Chondrocyte (in vitro differentiated cells): Measurements from ENCODE around the gene ABHD11. TPM values are rescaled to one million over a fixed set of nuclear protein-coding genes. Genes with fewer than 3 reads are reported as not detected.

ENCODE experiments used
- DNase-seq: peaks from one replicate; pipeline ENCODE4 v3.0.0; 2021; ENCODE audit warnings: mixed read lengths, low spot score
- H3K27ac Mint-ChIP-seq: one replicate; pipeline ENCODE4 v1.8.0; 2021; ENCODE audit warnings: mild to moderate bottlenecking, moderate library complexity, mixed read lengths; ENCODE audit not compliant: unreplicated experiment
- H3K27me3 Mint-ChIP-seq: 2 replicates; pipeline ENCODE4 v1.8.0; 2021; ENCODE audit warnings: low read depth, mixed read lengths
- H3K36me3 Mint-ChIP-seq: 2 replicates; pipeline ENCODE4 v1.8.0; 2021; ENCODE audit warnings: low read depth, mixed read lengths
- H3K4me1 Mint-ChIP-seq: 2 replicates; pipeline ENCODE4 v1.8.0; 2021; ENCODE audit warnings: low read depth, mild to moderate bottlenecking, mixed read lengths
- H3K4me3 Mint-ChIP-seq: one replicate; pipeline ENCODE4 v1.8.0; 2021; ENCODE audit warnings: mild to moderate bottlenecking, moderate library complexity, mixed read lengths; ENCODE audit not compliant: unreplicated experiment
- H3K9me3 Mint-ChIP-seq: 2 replicates; pipeline ENCODE4 v1.8.0; 2021; ENCODE audit warnings: low read depth, mixed read lengths
- total RNA-seq: library from RNA; stranded (reverse); gene quantifications from 3 replicates; pipeline ENCODE4 v1.2.1, GENCODE V29; 2021
- TF ChIP-seq, protein P1 (sequence below): fragments of 200-600 bp; sonication (generic); IDR thresholded peaks from 2 replicates; pipeline ENCODE4 v1.5.0; 2021; ENCODE audit warnings: antibody characterized with exemption, mild to moderate bottlenecking, moderate library complexity

The ABHD11 gene
- total RNA-seq, 1 donor from 2014 or later: 11.2 TPM

GRCh38 chr7:73769481-73770001 is 30.9 kb upstream of the ABHD11 start:
- no peaks in the 10 kb centered on the region for H3K9me3 Mint-ChIP-seq
- H3K36me3 Mint-ChIP-seq: no peaks in the 10 kb centered on the region
- H3K4me3 Mint-ChIP-seq: peak overlapping the region; percentile 45
- H3K27me3 Mint-ChIP-seq: peaks cover 4% of the 10 kb centered on the region
- peak; percentile 92 for DNase-seq
- no peaks in the 10 kb centered on the region for H3K4me1 Mint-ChIP-seq
- TF ChIP-seq, protein P1, sequence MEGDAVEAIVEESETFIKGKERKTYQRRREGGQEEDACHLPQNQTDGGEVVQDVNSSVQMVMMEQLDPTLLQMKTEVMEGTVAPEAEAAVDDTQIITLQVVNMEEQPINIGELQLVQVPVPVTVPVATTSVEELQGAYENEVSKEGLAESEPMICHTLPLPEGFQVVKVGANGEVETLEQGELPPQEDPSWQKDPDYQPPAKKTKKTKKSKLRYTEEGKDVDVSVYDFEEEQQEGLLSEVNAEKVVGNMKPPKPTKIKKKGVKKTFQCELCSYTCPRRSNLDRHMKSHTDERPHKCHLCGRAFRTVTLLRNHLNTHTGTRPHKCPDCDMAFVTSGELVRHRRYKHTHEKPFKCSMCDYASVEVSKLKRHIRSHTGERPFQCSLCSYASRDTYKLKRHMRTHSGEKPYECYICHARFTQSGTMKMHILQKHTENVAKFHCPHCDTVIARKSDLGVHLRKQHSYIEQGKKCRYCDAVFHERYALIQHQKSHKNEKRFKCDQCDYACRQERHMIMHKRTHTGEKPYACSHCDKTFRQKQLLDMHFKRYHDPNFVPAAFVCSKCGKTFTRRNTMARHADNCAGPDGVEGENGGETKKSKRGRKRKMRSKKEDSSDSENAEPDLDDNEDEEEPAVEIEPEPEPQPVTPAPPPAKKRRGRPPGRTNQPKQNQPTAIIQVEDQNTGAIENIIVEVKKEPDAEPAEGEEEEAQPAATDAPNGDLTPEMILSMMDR: no peak
- no peak overlapping the region for H3K27ac Mint-ChIP-seq

GRCh38 chr7:73768641-73769480 is 30.3 kb upstream of the ABHD11 start:
- Mint-ChIP-seq H3K4me1 (no peaks in the 10 kb centered on the region), H3K27me3 (peaks cover 4% of the 10 kb centered on the region), H3K9me3 (no peaks in the 10 kb centered on the region), H3K36me3 (no peaks in the 10 kb centered on the region), H3K27ac (no peak overlapping the region), H3K4me3 (no peak overlapping the region)
- TF ChIP-seq, protein P1: no peak
- DNase-seq: no peak

DNA sequence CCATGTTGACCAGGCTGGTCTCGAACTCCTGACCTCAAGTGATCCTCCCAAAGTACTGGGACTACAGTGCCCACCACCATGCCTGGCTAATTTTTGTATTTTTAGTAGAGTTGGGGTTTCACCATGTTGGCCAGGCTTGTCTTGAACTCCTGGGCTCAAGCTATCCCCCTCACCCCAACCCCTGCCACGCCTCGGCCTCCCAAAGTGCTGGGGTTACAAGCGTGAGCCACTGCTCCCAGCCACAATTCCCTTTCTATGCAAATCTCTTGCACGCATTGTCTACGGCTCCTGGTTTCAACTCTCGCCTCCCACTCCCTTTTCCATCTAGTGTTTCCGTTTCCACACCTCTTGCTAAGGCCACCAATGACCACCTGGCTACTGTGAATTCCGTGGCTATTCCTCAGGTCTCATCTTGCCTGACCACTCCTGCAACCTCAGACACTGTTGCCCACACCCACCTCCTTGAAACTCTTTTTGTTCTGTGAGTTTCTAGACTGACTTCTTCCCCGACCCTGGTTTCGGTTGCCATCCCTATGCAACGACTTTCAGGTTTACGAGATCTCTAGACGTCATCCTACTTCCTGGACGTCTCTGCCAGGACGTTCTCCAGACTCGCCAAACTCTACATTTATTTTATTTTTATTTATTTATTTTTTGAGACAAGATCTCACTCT is 28.1 kb upstream of the ABHD11 start:
- Mint-ChIP-seq H3K4me1 (no peaks in the 10 kb centered on the region), H3K36me3 (no peaks in the 10 kb centered on the region), H3K4me3 (no peak overlapping the region), H3K27ac (no peak overlapping the region), H3K9me3 (no peaks in the 10 kb centered on the region), H3K27me3 (peaks cover 4% of the 10 kb centered on the region)
- peak; percentile 27 for DNase-seq
- TF ChIP-seq, protein P1: no peak

- Mint-ChIP-seq H3K9me3 (no peaks in the 10 kb centered on the region), H3K27me3 (no peaks in the 10 kb centered on the region), H3K27ac (no peak overlapping the region), H3K4me1 (no peaks in the 10 kb centered on the region), H3K4me3 (no peak overlapping the region), H3K36me3 (no peaks in the 10 kb centered on the region)
- no peak for DNase-seq
- TF ChIP-seq, protein P1: no peak
Observed at GRCh38 chr7:73762659-73762999, 24.0 kb upstream of the ABHD11 start.

- H3K27ac Mint-ChIP-seq: no peak overlapping the region
- no peaks in the 10 kb centered on the region for H3K4me1 Mint-ChIP-seq
- no peaks in the 10 kb centered on the region for H3K36me3 Mint-ChIP-seq
- DNase-seq: no peak
- H3K4me3 Mint-ChIP-seq: no peak overlapping the region
- no peaks in the 10 kb centered on the region for H3K27me3 Mint-ChIP-seq
- TF ChIP-seq, protein P1: no peak
- H3K9me3 Mint-ChIP-seq: no peaks in the 10 kb centered on the region
Observed at GRCh38 chr7:73761854-73762658, 23.5 kb upstream of the ABHD11 start.
